Esophagus squamous epithelium (tissue), 4 donors: ENCODE data around the gene GMPS.

Experiments used
- CTCF ChIP-seq, 6 experiments: fragments of 450-650 bp in 4 of 6; fragments of 200-600 bp in 2 of 6; sonication (generic) in 2 of 6; IDR thresholded peaks; one replicate each; pipeline ENCODE4 v1.5.1; 2016 to 2019; ENCODE audit warnings: antibody characterized with exemption in 6 of 6, mild to moderate bottlenecking in 4 of 6, moderate library complexity in 4 of 6
- POLR2A ChIP-seq, 4 donors: fragments of 450-650 bp; IDR thresholded peaks; one replicate each; pipeline ENCODE4 v1.6.1; 2017; ENCODE audit warnings: antibody characterized with exemption in 4 of 4, mild to moderate bottlenecking in 4 of 4, moderate library complexity in 3 of 4

GRCh38 chr3:155946178-155946577 is 75.7 kb downstream of the GMPS start:
- TF ChIP-seq CTCF (IDR thresholded peaks at IDR 0.05), result no peak
- no peak for TF ChIP-seq POLR2A (IDR thresholded peaks at IDR 0.05)
